Peyer's patch (tissue), 4 donors: ENCODE results near the gene POU5F1.

Experiments
- POLR2A ChIP-seq, 2 donors: fragments of 450-650 bp; IDR thresholded peaks; one replicate each; pipeline ENCODE4 v1.5.1; 2017; ENCODE audit warnings: antibody characterized with exemption in 2 of 2, mild to moderate bottlenecking in 2 of 2, moderate library complexity in 2 of 2
- TF ChIP-seq, protein P1 (sequence below), 6 experiments: fragments of 450-650 bp in 4 of 6; fragments of 200-600 bp in 2 of 6; sonication (generic) in 1 of 6; IDR thresholded peaks; one replicate each; pipeline ENCODE4 v1.5.1; 2017 to 2019; ENCODE audit warnings: antibody characterized with exemption in 6 of 6, mild to moderate bottlenecking in 3 of 6, moderate library complexity in 1 of 6

DNA sequence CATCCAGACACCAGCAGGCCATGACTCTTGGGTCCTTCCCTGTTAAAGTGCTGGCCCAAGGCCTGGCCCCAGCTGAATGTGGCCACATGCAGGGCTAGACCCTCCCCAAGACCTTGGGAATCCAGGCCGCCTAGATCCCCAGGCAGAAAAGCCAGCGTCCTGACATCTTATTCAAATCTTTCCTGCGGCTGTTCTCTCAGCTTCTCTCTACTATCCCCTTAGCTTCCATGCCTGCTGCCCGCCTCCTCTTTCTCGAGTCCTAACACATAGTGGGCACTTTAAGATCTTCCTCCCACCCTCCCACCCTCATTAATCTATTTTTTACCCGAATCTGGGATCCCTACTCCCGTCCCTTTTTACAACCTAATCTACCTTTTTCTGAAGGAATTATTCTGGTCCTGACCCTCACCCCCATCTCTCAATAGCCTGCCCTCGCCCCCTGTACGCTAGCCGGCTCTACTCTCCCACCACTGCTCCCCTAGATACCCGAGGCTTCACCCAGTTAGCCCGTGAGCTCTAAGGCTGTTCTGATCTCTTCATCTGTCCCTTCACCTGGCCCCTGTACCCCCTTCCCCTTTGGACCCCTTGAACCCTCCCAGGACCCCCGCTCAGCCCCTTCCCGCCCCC is 12.9 kb downstream of the POU5F1 start, which contains the start of gene CCHCR1:
- TF ChIP-seq, protein P1, sequence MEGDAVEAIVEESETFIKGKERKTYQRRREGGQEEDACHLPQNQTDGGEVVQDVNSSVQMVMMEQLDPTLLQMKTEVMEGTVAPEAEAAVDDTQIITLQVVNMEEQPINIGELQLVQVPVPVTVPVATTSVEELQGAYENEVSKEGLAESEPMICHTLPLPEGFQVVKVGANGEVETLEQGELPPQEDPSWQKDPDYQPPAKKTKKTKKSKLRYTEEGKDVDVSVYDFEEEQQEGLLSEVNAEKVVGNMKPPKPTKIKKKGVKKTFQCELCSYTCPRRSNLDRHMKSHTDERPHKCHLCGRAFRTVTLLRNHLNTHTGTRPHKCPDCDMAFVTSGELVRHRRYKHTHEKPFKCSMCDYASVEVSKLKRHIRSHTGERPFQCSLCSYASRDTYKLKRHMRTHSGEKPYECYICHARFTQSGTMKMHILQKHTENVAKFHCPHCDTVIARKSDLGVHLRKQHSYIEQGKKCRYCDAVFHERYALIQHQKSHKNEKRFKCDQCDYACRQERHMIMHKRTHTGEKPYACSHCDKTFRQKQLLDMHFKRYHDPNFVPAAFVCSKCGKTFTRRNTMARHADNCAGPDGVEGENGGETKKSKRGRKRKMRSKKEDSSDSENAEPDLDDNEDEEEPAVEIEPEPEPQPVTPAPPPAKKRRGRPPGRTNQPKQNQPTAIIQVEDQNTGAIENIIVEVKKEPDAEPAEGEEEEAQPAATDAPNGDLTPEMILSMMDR (IDR thresholded peaks at IDR 0.05): no peak
- TF ChIP-seq POLR2A (IDR thresholded peaks at IDR 0.05): no peak
